SK-N-SH (cell line): ENCODE results near the gene ATOSB.

Experiments used
- CHD2 ChIP-seq: fragments of 150-350 bp; IDR thresholded peaks from 2 replicates; pipeline ENCODE4 v1.6.1; 2018; ENCODE audit warnings: low read length; ENCODE audit not compliant: partially characterized antibody
- CTCF ChIP-seq: fragments of 200-600 bp; sonication (generic); IDR thresholded peaks from 2 replicates; pipeline ENCODE4 v1.6.1; 2017; ENCODE audit warnings: antibody characterized with exemption, mild to moderate bottlenecking, moderate library complexity
- ELF1 ChIP-seq: IDR thresholded peaks from 2 replicates; pipeline ENCODE4 v1.4.0; 2012
- FOXM1 ChIP-seq: IDR thresholded peaks from 2 replicates; pipeline ENCODE4 v1.4.0; 2012; ENCODE audit warnings: low read depth, mild to moderate bottlenecking
- GATA2 ChIP-seq: sonication (generic); formaldehyde crosslinking; IDR thresholded peaks from 2 replicates; pipeline ENCODE4 v1.5.0; 2020; ENCODE audit warnings: mild to moderate bottlenecking, missing genetic modification reagents
- JUND ChIP-seq: IDR thresholded peaks from 2 replicates; pipeline ENCODE4 v1.4.0; 2012
- RAD21 ChIP-seq: IDR thresholded peaks from 2 replicates; pipeline ENCODE4 v1.6.1; 2012; ENCODE audit warnings: mild to moderate bottlenecking, low read length
- SIN3A ChIP-seq: IDR thresholded peaks from 2 replicates; pipeline ENCODE4 v1.6.1; 2012; ENCODE audit warnings: low read depth, mild to moderate bottlenecking, low read length, moderate library complexity, borderline replicate concordance
- SMC3 ChIP-seq: IDR thresholded peaks from 2 replicates; pipeline ENCODE4 v1.6.1; 2012; ENCODE audit warnings: low read depth, low read length, improper control_type of control experiment
- TCF12 ChIP-seq: IDR thresholded peaks from 2 replicates; pipeline ENCODE4 v1.4.0; 2012
- TEAD4 ChIP-seq: IDR thresholded peaks from 2 replicates; pipeline ENCODE4 v1.4.0; 2012; ENCODE audit warnings: mild to moderate bottlenecking, borderline replicate concordance; ENCODE audit not compliant: insufficient read depth
- YY1 ChIP-seq: IDR thresholded peaks from 2 replicates; pipeline ENCODE4 v1.4.0; 2012; ENCODE audit warnings: low read depth, mild to moderate bottlenecking
- TF ChIP-seq, protein P1 (sequence below): fragments of 150-350 bp; IDR thresholded peaks from 2 replicates; pipeline ENCODE4 v1.6.1; 2017; ENCODE audit warnings: antibody characterized with exemption, low read length, low read depth, borderline replicate concordance

- TF ChIP-seq SMC3, result no peak
- no peak for TF ChIP-seq JUND
- no peak for TF ChIP-seq SIN3A
- no peak for TF ChIP-seq TEAD4
- TF ChIP-seq TCF12, result no peak
- TF ChIP-seq RAD21, result no peak
- TF ChIP-seq CTCF, result no peak
- TF ChIP-seq, protein P1, sequence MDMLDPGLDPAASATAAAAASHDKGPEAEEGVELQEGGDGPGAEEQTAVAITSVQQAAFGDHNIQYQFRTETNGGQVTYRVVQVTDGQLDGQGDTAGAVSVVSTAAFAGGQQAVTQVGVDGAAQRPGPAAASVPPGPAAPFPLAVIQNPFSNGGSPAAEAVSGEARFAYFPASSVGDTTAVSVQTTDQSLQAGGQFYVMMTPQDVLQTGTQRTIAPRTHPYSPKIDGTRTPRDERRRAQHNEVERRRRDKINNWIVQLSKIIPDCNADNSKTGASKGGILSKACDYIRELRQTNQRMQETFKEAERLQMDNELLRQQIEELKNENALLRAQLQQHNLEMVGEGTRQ, result no peak
- TF ChIP-seq CHD2, result no peak
- no peak for TF ChIP-seq GATA2 (CRISPR knock-in tag)
- TF ChIP-seq YY1, result no peak
- TF ChIP-seq FOXM1, result no peak
- no peak for TF ChIP-seq ELF1
These were observed 40.3 kb downstream of the ATOSB start for GRCh38 chr9:35075358-35075757.
